GM23248 (cell line): ENCODE results near the gene PLEKHG3.

Experiments used
- EZH2 ChIP-seq: fragments of 200-600 bp; sonication (generic); IDR thresholded peaks from 2 replicates; pipeline ENCODE4 v1.6.1; 2018; ENCODE audit warnings: antibody characterized with exemption, mild to moderate bottlenecking; ENCODE audit not compliant: insufficient read depth, poor library complexity, severe bottlenecking
- EZH2phosphoT487 ChIP-seq: fragments of 200-600 bp; sonication (generic); IDR thresholded peaks from 2 replicates; pipeline ENCODE4 v1.6.1; 2018; ENCODE audit warnings: antibody characterized with exemption, moderate library complexity, mild to moderate bottlenecking, low read depth; ENCODE audit not compliant: insufficient read depth

DNA sequence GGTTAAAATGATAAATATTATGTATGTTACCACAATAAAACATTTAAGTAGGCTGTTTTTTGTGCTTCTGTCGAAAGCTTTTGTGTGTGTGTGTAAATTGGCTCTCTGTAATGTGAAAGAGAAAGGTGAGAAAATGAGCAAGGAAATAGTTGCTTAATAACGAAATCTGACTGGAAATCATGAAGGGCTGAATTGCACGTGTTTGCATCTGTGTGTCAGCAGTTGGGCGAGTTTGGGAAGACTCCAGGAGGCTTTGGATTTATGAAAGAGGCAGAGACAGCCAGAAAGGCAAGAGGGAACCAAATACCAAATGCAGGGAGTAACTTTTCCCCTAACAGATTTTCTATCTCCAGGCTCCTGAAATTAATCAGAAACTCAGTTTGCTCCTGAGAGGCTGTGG lies 47.2 kb upstream of the PLEKHG3 start:
- TF ChIP-seq EZH2, result no peak
- no peak for TF ChIP-seq EZH2phosphoT487
